Ishikawa (cell line): ENCODE data around the gene FBRSL1.

Source experiments
- CEBPB ChIP-seq: IDR thresholded peaks from 2 replicates; pipeline ENCODE4 v1.6.1; 2012
- CREB1 ChIP-seq: IDR thresholded peaks from 2 replicates; pipeline ENCODE4 v1.6.1; 2012; ENCODE audit warnings: low read depth
- EGR1 ChIP-seq: IDR thresholded peaks from 2 replicates; pipeline ENCODE4 v1.6.1; 2012
- EP300 ChIP-seq: IDR thresholded peaks from 2 replicates; pipeline ENCODE4 v1.6.1; 2012; ENCODE audit warnings: borderline replicate concordance
- FOXM1 ChIP-seq: IDR thresholded peaks from 2 replicates; pipeline ENCODE4 v1.6.1; 2012; ENCODE audit warnings: low read depth, borderline replicate concordance
- MAX ChIP-seq: IDR thresholded peaks from 2 replicates; pipeline ENCODE4 v1.6.1; 2012
- NFIC ChIP-seq: IDR thresholded peaks from 2 replicates; pipeline ENCODE4 v1.6.1; 2012
- RAD21 ChIP-seq: IDR thresholded peaks from 2 replicates; pipeline ENCODE4 v1.6.1; 2012; ENCODE audit warnings: low read depth
- REST ChIP-seq: IDR thresholded peaks from 2 replicates; pipeline ENCODE4 v1.6.1; 2012; ENCODE audit warnings: low read depth, mild to moderate bottlenecking
- TAF1 ChIP-seq: IDR thresholded peaks from 2 replicates; pipeline ENCODE4 v1.6.1; 2012; ENCODE audit warnings: low read depth, mild to moderate bottlenecking
- TCF12 ChIP-seq: IDR thresholded peaks from 2 replicates; pipeline ENCODE4 v1.6.1; 2012; ENCODE audit warnings: low read depth
- TEAD4 ChIP-seq: IDR thresholded peaks from 2 replicates; pipeline ENCODE4 v1.6.1; 2012
- USF1 ChIP-seq: IDR thresholded peaks from 2 replicates; pipeline ENCODE4 v1.6.1; 2012
- YY1 ChIP-seq: IDR thresholded peaks from 2 replicates; pipeline ENCODE4 v1.6.1; 2012; ENCODE audit warnings: low read depth
- ZBTB7A ChIP-seq: IDR thresholded peaks from 2 replicates; pipeline ENCODE4 v1.6.1; 2012; ENCODE audit warnings: low read depth

Gene FBRSL1

GRCh38 chr12:132523576-132524331, 33.8 kb downstream of the FBRSL1 start:
- TF ChIP-seq CREB1 (no peak), ZBTB7A (peak; percentile 12; the same call in 1 of the 2 replicates), RAD21 (peak; percentile 63)

- TF ChIP-seq TCF12 (peak; percentile 98), EGR1 (peak; percentile 36; the same call in 1 of the 2 replicates), EP300 (peak; percentile 84), RAD21 (no peak), YY1 (peak; percentile 71; the same call in 1 of the 2 replicates), TEAD4 (peak; percentile 95), MAX (peak; percentile 90; the same call in 1 of the 2 replicates), ZBTB7A (peak; percentile 18; the same call in 1 of the 2 replicates), CEBPB (peak; percentile 59), REST (peak; percentile 40; the same call in 1 of the 2 replicates), NFIC (peak; percentile 100), USF1 (peak; percentile 64), FOXM1 (peak; percentile 71), CREB1 (0 out of 2 replicates have a peak, but pooled peaks have one; percentile 46), TAF1 (no peak)
Measured at GRCh38 chr12:132524405-132524804, 34.5 kb downstream of the FBRSL1 start.

GRCh38 chr12:132525011-132525832, 35.3 kb downstream of the FBRSL1 start:
- no peak for TF ChIP-seq CREB1
- peak; percentile 37; the same call in 1 of the 2 replicates for TF ChIP-seq MAX

- TF ChIP-seq ZBTB7A, result no peak
- no peak for TF ChIP-seq MAX
- no peak for TF ChIP-seq YY1
- TF ChIP-seq USF1, result no peak
- no peak for TF ChIP-seq TEAD4
- TF ChIP-seq EGR1, result no peak
Measured at GRCh38 chr12:132525833-132526455, 36.0 kb downstream of the FBRSL1 start.

GRCh38 chr12:132527186-132527882, 37.4 kb downstream of the FBRSL1 start:
- TF ChIP-seq FOXM1, result no peak
- TF ChIP-seq TAF1, result no peak
- TF ChIP-seq YY1, result no peak
- no peak for TF ChIP-seq USF1
- TF ChIP-seq EP300, result no peak

- TF ChIP-seq CEBPB (no peak), RAD21 (no peak), EP300 (no peak), ZBTB7A (no peak), REST (no peak), MAX (no peak), USF1 (no peak), TEAD4 (no peak), EGR1 (no peak), TAF1 (no peak), YY1 (no peak), TCF12 (no peak), CREB1 (no peak), NFIC (no peak), FOXM1 (no peak)
Measured at GRCh38 chr12:132527883-132528264, 37.9 kb downstream of the FBRSL1 start.
